B cell (primary cell): ENCODE data around the gene WDR76.

Source experiments
- EZH2 ChIP-seq: IDR thresholded peaks from 2 replicates; pipeline ENCODE4 v1.6.1; 2012; ENCODE audit warnings: borderline replicate concordance, low read depth, mild to moderate bottlenecking, moderate library complexity, low read length; ENCODE audit not compliant: insufficient read depth, poor library complexity, severe bottlenecking
- TF ChIP-seq, protein P1 (sequence below): fragments of 200-600 bp; IDR thresholded peaks from one replicate; pipeline ENCODE4 v1.8.0; 2022; ENCODE audit warnings: antibody characterized with exemption, mild to moderate bottlenecking

DNA sequence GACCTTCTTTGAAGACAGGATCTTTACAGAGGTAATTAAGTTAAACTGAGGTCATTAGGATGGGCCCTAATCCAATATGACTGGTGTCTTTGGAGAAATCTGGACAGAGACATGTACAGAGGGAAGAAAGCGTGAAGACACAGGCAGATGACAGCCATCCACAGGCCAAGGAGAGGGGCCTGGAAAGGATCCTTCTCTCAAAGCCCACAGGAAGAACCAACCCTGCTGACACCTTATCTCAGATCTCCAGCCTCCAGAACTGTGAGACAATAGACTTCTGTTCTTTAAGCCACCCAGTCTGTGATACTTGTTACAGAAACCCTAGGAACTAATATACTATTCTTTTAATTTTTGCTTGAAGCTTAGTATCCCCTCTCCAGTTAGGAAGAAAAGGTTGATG, 74.2 kb downstream of the WDR76 start:
- TF ChIP-seq, protein P1, sequence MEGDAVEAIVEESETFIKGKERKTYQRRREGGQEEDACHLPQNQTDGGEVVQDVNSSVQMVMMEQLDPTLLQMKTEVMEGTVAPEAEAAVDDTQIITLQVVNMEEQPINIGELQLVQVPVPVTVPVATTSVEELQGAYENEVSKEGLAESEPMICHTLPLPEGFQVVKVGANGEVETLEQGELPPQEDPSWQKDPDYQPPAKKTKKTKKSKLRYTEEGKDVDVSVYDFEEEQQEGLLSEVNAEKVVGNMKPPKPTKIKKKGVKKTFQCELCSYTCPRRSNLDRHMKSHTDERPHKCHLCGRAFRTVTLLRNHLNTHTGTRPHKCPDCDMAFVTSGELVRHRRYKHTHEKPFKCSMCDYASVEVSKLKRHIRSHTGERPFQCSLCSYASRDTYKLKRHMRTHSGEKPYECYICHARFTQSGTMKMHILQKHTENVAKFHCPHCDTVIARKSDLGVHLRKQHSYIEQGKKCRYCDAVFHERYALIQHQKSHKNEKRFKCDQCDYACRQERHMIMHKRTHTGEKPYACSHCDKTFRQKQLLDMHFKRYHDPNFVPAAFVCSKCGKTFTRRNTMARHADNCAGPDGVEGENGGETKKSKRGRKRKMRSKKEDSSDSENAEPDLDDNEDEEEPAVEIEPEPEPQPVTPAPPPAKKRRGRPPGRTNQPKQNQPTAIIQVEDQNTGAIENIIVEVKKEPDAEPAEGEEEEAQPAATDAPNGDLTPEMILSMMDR: no peak
- TF ChIP-seq EZH2: no peak
